ENCODE results near the gene ADAMTSL4. TPM values are rescaled to one million over a fixed set of nuclear protein-coding genes. Genes with fewer than 3 reads are reported as not detected.
A peak's percentile ranks its signal among the peaks of the same experiment; 100 is the strongest.

The ADAMTSL4 gene
- total and polyA plus RNA-seq, 9 of the 15 experiments (the other 6 are each of a cell fraction or from before 2014, with no cell fraction given) = 12.7 to 212 (median 35.6) TPM

DNA sequence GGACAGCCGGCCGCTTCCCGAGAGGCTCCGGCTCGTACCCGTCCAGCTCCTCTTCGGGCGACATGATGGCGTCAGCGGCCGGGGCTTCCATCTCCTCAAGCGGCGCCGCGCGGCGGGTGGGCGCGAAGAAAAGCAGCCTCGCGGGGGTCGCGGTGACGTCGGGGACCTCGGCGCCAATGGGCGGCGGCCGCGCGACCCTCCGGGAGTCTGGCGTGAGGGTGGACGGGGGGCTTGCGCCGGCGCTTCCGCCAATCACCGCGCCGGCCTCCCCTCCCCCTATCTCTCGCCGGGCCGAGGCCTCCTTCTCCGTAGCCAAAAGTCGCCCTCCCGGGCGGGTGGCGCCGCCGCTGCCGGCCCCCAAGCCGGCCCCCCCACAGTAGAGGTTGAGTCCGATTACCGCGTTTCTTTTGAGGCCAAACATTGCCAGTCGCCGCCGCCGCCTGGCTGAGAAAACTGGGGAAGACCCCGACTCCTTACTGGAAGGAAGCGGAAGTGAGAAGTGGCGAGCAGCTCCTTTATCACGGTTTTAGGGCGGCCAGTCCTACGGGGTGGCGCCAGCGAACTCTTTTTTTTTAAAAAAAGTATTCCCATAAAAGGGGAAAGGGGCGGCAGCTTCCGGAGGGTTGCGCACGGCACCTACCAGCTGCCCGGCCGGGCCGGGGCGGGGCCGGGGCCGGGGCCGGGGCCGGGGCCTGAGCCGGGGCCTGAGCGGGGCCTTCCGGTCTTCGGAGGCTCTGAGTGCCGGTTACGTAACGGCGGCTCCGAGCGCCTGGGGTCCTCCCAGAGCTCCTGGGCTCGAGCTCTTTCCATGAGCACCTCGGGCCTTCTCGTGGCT lies 30.1 kb downstream of the ADAMTSL4 start, which contains the start of gene MCL1 (continued):
- TF ChIP-seq, protein P1, sequence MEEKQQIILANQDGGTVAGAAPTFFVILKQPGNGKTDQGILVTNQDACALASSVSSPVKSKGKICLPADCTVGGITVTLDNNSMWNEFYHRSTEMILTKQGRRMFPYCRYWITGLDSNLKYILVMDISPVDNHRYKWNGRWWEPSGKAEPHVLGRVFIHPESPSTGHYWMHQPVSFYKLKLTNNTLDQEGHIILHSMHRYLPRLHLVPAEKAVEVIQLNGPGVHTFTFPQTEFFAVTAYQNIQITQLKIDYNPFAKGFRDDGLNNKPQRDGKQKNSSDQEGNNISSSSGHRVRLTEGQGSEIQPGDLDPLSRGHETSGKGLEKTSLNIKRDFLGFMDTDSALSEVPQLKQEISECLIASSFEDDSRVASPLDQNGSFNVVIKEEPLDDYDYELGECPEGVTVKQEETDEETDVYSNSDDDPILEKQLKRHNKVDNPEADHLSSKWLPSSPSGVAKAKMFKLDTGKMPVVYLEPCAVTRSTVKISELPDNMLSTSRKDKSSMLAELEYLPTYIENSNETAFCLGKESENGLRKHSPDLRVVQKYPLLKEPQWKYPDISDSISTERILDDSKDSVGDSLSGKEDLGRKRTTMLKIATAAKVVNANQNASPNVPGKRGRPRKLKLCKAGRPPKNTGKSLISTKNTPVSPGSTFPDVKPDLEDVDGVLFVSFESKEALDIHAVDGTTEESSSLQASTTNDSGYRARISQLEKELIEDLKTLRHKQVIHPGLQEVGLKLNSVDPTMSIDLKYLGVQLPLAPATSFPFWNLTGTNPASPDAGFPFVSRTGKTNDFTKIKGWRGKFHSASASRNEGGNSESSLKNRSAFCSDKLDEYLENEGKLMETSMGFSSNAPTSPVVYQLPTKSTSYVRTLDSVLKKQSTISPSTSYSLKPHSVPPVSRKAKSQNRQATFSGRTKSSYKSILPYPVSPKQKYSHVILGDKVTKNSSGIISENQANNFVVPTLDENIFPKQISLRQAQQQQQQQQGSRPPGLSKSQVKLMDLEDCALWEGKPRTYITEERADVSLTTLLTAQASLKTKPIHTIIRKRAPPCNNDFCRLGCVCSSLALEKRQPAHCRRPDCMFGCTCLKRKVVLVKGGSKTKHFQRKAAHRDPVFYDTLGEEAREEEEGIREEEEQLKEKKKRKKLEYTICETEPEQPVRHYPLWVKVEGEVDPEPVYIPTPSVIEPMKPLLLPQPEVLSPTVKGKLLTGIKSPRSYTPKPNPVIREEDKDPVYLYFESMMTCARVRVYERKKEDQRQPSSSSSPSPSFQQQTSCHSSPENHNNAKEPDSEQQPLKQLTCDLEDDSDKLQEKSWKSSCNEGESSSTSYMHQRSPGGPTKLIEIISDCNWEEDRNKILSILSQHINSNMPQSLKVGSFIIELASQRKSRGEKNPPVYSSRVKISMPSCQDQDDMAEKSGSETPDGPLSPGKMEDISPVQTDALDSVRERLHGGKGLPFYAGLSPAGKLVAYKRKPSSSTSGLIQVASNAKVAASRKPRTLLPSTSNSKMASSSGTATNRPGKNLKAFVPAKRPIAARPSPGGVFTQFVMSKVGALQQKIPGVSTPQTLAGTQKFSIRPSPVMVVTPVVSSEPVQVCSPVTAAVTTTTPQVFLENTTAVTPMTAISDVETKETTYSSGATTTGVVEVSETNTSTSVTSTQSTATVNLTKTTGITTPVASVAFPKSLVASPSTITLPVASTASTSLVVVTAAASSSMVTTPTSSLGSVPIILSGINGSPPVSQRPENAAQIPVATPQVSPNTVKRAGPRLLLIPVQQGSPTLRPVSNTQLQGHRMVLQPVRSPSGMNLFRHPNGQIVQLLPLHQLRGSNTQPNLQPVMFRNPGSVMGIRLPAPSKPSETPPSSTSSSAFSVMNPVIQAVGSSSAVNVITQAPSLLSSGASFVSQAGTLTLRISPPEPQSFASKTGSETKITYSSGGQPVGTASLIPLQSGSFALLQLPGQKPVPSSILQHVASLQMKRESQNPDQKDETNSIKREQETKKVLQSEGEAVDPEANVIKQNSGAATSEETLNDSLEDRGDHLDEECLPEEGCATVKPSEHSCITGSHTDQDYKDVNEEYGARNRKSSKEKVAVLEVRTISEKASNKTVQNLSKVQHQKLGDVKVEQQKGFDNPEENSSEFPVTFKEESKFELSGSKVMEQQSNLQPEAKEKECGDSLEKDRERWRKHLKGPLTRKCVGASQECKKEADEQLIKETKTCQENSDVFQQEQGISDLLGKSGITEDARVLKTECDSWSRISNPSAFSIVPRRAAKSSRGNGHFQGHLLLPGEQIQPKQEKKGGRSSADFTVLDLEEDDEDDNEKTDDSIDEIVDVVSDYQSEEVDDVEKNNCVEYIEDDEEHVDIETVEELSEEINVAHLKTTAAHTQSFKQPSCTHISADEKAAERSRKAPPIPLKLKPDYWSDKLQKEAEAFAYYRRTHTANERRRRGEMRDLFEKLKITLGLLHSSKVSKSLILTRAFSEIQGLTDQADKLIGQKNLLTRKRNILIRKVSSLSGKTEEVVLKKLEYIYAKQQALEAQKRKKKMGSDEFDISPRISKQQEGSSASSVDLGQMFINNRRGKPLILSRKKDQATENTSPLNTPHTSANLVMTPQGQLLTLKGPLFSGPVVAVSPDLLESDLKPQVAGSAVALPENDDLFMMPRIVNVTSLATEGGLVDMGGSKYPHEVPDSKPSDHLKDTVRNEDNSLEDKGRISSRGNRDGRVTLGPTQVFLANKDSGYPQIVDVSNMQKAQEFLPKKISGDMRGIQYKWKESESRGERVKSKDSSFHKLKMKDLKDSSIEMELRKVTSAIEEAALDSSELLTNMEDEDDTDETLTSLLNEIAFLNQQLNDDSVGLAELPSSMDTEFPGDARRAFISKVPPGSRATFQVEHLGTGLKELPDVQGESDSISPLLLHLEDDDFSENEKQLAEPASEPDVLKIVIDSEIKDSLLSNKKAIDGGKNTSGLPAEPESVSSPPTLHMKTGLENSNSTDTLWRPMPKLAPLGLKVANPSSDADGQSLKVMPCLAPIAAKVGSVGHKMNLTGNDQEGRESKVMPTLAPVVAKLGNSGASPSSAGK (IDR thresholded peaks at IDR 0.05) = no peak
- TF ChIP-seq, protein P2, sequence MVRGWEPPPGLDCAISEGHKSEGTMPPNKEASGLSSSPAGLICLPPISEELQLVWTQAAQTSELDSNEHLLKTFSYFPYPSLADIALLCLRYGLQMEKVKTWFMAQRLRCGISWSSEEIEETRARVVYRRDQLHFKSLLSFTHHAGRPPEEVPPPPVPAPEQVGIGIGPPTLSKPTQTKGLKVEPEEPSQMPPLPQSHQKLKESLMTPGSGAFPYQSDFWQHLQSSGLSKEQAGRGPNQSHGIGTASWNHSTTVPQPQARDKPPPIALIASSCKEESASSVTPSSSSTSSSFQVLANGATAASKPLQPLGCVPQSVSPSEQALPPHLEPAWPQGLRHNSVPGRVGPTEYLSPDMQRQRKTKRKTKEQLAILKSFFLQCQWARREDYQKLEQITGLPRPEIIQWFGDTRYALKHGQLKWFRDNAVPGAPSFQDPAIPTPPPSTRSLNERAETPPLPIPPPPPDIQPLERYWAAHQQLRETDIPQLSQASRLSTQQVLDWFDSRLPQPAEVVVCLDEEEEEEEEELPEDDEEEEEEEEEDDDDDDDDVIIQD (CRISPR knock-in tag; IDR thresholded peaks at IDR 0.05) = no peak
- TF ChIP-seq RBM15 (IDR thresholded peaks at IDR 0.05; ENCODE audit: insufficient read depth, low read length) (peak; percentile 93; the same call in 1 of the 2 replicates), RBM17 (IDR thresholded peaks at IDR 0.05; ENCODE audit: borderline replicate concordance, low read depth, low read length) (no peak), TEAD2 (tag; IDR thresholded peaks at IDR 0.05) (no peak), SIX5 (IDR thresholded peaks at IDR 0.05; ENCODE audit: borderline replicate concordance in 1 of 2, insufficient read depth in 1 of 2, low read depth in 1 of 2, low read length in 2 of 2) (no peak; a peak in 1 of 4 replicates)

All from K562 (cell line).